Fibroblast of the aortic adventitia (primary cell): Measurements from ENCODE around the gene EFNA5. TPM values are rescaled to one million over a fixed set of nuclear protein-coding genes. Genes with fewer than 3 reads are reported as not detected.
A peak's percentile ranks its signal among the peaks of the same experiment; 100 is the strongest.

Experiments
- DNase-seq: peaks from one replicate; pipeline ENCODE4 v3.0.0-alpha.2; 2010; ENCODE audit warnings: low read depth
- H3K4me3 ChIP-seq: 2 replicates; pipeline ENCODE4 v1.5.1; 2011; ENCODE audit warnings: low read depth, mild to moderate bottlenecking, control low read depth, low read length, moderate library complexity
- total RNA-seq: library from RNA; depleted of rRNA; stranded (reverse); fragments of >200 nt; gene quantifications from 2 replicates; pipeline ENCODE4 v1.2.3, GENCODE V29; 2012; ENCODE audit warnings: low replicate concordance
- TF ChIP-seq, protein P1 (sequence below): IDR thresholded peaks from 2 replicates; pipeline ENCODE4 v1.5.1; 2011; ENCODE audit warnings: mild to moderate bottlenecking, low read length, control low read depth, inconsistent platforms; ENCODE audit not compliant: insufficient read depth

The EFNA5 gene
- total RNA-seq, 1 donor, result 33.1 TPM

DNA sequence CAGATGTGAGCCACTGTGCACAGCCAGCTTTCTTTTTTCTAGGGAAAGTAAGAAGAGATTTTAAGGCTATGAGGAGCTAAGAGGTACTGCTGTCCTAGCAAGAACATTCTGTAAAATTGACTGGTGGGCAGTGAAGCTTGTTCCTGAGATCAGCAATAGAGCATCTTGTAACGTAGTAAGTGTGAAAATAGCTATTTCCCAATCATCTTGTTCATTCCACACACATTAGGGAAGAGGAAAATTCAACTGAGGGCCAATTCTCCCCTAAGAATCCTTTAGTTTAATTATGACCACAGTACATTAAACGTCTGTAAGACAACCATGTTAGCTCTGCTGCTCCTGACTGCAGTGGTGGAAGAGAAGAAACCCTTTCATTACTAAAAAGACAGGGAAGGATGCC, 246.2 kb downstream of the EFNA5 start:
- peak; percentile 12 for DNase-seq

DNA sequence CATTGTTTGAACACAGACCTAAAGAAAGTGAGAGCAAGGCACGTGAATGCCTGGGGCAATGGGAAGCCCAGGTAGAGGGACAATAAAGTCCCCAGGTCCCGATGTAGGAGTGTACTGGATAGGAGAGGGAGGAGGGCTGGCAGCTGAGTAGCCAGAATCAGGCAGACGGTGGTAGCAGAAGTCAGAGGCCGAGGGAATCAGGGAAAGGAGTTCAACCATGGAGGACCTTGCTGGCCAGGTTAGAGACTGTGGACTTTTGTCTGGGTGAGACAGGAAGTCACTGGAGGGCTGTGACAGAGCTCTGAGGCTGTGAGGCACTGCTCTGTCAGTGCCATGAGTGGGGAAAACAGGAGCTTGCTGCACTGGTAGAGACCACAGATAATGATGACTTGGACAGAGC, 248.2 kb downstream of the EFNA5 start:
- no peak for DNase-seq
- TF ChIP-seq, protein P1, sequence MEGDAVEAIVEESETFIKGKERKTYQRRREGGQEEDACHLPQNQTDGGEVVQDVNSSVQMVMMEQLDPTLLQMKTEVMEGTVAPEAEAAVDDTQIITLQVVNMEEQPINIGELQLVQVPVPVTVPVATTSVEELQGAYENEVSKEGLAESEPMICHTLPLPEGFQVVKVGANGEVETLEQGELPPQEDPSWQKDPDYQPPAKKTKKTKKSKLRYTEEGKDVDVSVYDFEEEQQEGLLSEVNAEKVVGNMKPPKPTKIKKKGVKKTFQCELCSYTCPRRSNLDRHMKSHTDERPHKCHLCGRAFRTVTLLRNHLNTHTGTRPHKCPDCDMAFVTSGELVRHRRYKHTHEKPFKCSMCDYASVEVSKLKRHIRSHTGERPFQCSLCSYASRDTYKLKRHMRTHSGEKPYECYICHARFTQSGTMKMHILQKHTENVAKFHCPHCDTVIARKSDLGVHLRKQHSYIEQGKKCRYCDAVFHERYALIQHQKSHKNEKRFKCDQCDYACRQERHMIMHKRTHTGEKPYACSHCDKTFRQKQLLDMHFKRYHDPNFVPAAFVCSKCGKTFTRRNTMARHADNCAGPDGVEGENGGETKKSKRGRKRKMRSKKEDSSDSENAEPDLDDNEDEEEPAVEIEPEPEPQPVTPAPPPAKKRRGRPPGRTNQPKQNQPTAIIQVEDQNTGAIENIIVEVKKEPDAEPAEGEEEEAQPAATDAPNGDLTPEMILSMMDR, result no peak
- H3K4me3 ChIP-seq, result no peak overlapping the region

More for the DNA sequence above, 246.2 kb downstream of the EFNA5 start:
- TF ChIP-seq, protein P1, result no peak
- H3K4me3 ChIP-seq, result no peak overlapping the region

DNA sequence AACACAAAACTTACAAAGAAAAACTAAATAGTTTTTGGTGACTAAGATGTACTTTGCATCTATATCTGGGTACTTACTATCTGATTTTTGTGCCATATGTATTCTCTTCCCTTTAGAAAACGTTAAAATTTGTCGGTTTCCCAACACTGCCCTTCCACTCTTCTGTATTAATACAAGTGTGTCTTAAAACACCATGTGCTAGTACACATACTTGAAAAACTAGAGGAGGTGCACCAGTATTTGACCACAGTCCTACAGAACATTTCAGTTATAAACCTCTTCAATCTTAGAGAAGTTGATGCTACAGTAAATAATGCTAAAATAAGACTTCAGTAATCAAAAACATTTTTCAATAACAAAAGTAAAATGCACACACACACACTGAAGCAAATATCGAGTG, 251.2 kb downstream of the EFNA5 start:
- H3K4me3 ChIP-seq, result no peak overlapping the region
- TF ChIP-seq, protein P1, result no peak
- DNase-seq, result no peak

DNA sequence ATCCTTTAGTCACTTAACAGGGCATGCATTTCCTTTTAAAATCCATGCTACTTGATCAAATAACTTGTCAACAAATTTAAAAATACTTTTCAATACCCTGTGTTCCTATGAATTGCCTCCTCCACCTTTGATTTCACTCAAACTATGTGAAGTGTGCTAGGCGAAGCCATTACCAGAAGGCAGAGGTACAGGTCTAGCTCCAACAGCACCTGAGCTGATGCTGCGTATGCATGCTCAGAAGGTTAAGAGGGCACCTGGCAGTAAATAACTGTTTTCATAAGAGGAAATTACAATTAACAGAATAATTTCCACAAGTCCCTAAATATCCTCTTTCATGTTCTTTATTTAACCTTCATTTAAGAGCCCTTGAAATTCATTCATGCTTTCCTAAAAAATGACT, 251.8 kb downstream of the EFNA5 start:
- H3K4me3 ChIP-seq, result no peak overlapping the region
- DNase-seq, result no peak
- TF ChIP-seq, protein P1, result no peak

DNA sequence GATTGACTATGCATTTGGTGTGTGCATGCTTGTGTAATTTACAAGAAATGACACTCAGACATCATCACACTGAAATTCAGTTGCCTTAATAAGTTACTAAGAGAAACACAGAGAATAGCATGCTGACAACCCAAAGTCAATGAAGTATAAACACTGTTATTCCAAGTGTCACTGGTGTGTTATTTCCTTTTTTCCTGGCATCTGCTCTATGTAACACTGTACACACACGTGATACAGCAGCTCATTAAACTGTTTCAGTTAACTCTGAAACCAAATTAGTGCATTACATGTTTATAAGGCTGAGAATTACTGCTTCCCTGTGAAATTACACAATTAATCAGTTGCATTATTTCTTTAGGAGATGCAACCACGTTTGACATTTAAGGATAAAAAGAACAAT, 252.7 kb downstream of the EFNA5 start:
- no peak for DNase-seq
- TF ChIP-seq, protein P1, result no peak
- no peak overlapping the region for H3K4me3 ChIP-seq

DNA sequence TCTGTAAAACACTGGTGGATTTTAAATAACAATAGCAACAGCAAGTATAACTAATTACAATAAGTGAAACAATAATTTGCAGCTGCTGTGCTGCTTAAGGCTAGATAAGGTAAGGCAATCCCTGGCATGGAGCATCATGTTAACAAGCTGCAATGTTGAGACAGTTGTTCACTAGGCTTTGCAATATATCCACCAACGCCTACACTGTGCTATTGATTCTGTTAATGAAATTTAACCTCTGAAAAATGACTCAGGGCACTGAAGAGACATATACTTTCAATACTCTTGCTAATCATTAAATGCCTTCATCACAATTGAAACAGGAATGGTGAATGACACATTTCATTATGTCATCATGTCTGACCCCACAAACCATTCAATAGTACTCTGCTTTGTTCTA, 255.0 kb downstream of the EFNA5 start:
- DNase-seq, result no peak
- H3K4me3 ChIP-seq, result no peak overlapping the region
- TF ChIP-seq, protein P1, result no peak

DNA sequence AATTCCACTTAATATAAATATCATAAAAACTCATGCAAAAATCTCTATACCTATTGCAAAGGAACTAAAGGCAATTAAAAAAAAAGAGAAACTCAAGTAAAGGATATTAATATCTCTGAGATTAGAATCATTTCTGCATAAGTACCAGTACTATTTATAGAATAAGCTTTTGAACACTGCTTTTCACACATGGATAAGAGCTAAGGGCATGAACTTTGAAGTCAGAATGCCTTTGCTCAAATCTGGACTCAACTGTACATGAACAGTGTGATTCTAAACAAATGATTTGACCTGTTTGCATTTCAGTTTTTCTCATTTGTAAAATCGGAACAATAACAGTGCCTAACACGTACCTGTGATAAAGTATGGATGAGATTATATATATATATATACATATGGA, 255.9 kb downstream of the EFNA5 start:
- TF ChIP-seq, protein P1, result no peak
- no peak overlapping the region for H3K4me3 ChIP-seq
- no peak for DNase-seq
